GM21825 (cell line): ENCODE results near the gene RRAGB.
"Not testable (repeated sequence)": the region's sequence is repeated elsewhere in the genome, so short reads cannot be mapped to it uniquely, and the experiment has no call there.

Experiments used
- ATAC-seq: cut with Tn5 transposase; IDR thresholded peaks from one replicate; pipeline ENCODE4 v1.9.1; 2021; ENCODE audit warnings: mild to moderate bottlenecking, moderate library complexity; ENCODE audit not compliant: unreplicated experiment

The RRAGB gene

GRCh38 chrX:55759478-55759877, 41.9 kb downstream of the RRAGB start:
- no peak for ATAC-seq

- ATAC-seq: no peak
Observed at GRCh38 chrX:55767100-55767499, 49.6 kb downstream of the RRAGB start.

GRCh38 chrX:55774419-55774818, 56.9 kb downstream of the RRAGB start:
- not testable (repeated sequence) for ATAC-seq

GRCh38 chrX:55777596-55777995, 60.0 kb downstream of the RRAGB start:
- ATAC-seq: no peak

- no peak for ATAC-seq
Observed at GRCh38 chrX:55778322-55778721, 60.8 kb downstream of the RRAGB start.

GRCh38 chrX:55783723-55784122, 66.2 kb downstream of the RRAGB start:
- no peak for ATAC-seq

- no peak for ATAC-seq
Observed at GRCh38 chrX:55787063-55787462, 69.5 kb downstream of the RRAGB start.

GRCh38 chrX:55787727-55788126, 70.2 kb downstream of the RRAGB start:
- ATAC-seq: no peak

GRCh38 chrX:55794405-55794804, 76.9 kb downstream of the RRAGB start:
- ATAC-seq: peak; percentile 90

GRCh38 chrX:55796496-55796895, 78.9 kb downstream of the RRAGB start:
- ATAC-seq: no peak

- no peak for ATAC-seq
Observed at GRCh38 chrX:55801811-55802210, 84.3 kb downstream of the RRAGB start.
